Measurements from ENCODE around the gene OR9Q1.
"Not testable (repeated sequence)": the region's sequence is repeated elsewhere in the genome, so short reads cannot be mapped to it uniquely, and the experiment has no call there.

Gene OR9Q1

GRCh38 chr11:58023435-58023931 is at the start of gene OR9Q1:
OR9Q1 (plus strand) TSS chr11:58023881; CDS start chr11:58179445, 155,564 bp downstream.
- DNase-seq, result no peak

DNA sequence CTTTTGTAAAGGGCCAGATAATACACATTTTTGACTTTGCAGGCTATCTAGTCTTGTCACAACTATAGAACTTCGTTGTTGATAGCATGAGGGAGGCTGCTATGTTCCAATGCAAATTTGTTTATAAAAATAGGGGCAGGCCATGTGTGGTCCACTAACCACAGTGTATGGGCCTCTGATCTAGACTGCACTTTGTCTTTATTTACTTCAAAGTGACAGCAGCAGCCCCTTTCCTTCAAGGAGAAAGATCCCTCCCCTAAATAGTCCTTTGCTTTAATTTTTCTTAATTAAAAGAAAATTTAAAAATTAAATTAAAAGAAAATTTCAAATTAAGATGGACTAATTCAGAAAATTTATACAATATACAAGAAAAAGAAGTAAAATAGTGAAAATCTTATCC is 49.5 kb upstream of the OR9Q1 start:
- DNase-seq, result no peak

- DNase-seq, result no peak
These were observed 48.7 kb upstream of the OR9Q1 start for GRCh38 chr11:57974848-57975601.

DNA sequence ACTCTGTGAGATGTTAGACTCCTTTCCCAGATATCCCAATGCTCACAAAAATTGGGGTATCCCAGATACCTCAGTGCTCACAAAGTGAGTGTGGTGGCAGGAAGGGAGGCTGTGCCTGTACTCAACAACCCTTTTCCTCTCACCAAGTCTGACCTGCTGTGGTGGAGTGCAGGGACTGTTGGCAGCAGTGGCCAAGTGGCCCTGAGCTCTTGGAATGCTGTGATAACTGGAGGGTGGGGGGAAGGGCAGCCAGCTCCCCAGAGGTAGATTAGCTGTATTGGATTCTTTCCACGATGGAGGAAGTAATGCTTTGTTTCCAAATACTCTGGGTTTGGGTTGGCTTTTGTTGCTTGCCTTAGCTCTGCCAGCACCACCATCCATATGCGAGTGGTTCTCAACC is 46.0 kb upstream of the OR9Q1 start:
- no peak for DNase-seq

GRCh38 chr11:57978686-57979531 is 44.8 kb upstream of the OR9Q1 start:
- no peak for DNase-seq

DNA sequence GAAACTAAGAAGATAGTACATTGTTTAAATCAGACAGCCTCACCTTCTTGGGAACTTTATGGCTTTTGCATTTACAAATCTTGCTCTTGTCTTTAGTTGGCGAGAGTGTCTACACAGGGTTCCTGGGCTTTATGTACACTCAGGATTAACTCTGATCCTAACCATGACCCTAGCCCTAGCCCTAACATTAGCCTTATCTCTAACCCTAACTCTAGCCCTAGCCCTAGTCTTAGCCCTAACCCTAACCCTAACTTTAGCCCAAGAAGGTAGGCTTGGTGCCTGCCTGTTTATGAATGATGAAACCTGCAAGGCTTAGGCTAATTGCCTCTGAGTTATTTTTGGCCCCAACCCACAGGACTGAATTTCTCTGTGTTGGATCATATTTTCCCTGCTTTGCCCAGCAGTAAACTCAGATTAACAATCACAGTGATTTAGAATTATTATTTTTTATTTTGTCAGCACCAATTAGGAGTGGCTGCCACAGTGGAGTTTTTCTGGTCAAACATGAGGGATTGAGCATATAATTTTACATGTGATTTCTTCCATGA is 44.1 kb upstream of the OR9Q1 start:
- no peak for DNase-seq

- no peak for DNase-seq
These were observed 43.5 kb upstream of the OR9Q1 start for GRCh38 chr11:57980201-57980600.

- DNase-seq, result no peak
These were observed 42.1 kb upstream of the OR9Q1 start for GRCh38 chr11:57981536-57981935.

DNA sequence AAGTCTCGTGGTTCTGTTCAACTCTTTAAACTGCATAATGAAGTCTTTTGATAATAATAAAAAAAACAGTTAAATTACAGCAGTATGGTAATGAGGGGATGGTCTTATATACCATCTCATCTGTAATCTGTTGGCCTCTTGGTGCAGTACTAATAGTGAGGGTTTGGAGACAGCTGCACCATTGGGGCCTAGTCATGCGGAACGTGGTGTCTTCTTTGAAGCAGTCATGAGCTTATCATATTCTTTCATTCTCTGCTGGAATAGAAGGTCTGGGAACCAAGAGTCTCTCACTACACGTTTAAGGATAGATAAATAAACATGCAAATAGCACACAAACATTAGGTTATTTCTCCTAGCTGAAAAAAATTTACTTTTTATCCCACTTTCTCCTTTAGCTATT is 40.9 kb upstream of the OR9Q1 start:
- DNase-seq, result no peak

DNA sequence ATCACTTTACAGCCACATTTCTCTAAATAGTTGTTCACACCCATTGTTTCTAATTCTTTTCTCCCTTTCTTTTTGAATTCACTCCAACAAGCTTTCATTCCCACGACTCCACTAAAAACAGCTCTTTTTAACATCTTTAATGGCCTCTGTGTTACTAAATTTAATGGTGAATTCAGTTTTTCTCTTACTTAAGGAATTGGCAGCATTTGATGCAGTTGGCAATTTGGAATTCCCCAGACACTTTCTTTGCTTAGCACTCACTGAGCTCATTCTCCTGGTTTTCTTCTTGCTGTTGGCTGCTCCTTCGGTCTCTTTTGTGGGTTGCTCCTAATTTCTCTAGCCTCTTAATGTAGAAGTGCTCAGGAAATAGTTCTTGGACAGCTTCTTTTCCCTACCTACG is 40.5 kb upstream of the OR9Q1 start:
- DNase-seq, result no peak

DNA sequence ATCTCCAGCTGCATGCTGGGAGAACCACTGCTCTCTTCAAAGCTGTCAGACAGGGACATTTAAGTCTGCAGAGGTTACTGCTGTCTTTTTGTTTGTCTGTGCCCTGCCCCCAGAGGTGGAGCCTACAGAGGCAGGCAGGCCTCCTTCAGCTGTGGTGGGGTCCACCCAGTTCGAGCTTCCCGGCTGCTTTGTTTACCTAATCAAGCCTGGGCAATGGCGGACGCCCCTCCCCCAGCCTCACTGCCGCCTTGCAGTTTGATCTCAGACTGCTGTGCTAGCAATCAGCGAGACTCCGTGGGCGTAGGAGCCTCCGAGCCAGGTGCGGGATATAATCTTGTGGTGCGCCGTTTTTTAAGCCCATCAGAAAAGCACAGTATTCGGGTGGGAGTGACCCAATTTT is 24.2 kb upstream of the OR9Q1 start:
- not testable (repeated sequence) for DNase-seq

DNA sequence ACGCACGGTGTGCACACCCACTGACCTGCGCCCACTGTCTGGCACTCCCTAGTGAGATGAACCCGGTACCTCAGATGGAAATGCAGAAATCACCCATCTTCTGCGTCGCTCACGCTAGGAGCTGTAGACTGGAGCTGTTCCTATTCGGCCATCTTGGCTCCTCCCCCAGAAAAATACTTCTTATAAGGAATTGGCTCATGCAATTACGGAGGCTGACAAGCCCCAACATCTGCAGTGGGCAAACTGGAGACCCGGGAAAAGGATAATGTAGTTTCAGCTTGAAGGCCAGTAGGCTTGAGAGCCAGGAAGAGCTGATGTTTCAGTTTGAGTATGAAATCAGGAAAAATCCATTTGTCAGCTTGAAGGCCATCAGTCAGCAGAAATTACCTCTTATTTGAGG is 23.7 kb upstream of the OR9Q1 start:
- DNase-seq, result not testable (repeated sequence)

DNA sequence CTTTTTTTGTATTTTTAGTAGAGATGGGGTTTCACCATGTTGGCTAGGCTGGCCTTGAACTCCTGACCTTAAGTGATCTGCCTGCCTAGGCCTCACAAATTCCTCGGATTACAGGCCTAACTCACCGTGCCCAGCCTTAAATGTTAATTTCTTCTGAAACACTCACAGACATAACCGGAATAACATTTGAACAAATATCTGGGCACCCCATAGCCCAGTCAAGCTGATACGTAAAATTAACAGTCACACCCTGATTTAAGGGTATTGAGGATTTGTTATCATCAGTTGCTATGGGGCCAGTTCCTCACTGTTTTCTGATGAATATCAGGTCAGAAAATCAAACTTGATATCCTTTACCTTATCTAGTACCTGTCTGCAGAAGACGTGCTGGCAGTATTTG is 23.0 kb upstream of the OR9Q1 start:
- no peak for DNase-seq

DNA sequence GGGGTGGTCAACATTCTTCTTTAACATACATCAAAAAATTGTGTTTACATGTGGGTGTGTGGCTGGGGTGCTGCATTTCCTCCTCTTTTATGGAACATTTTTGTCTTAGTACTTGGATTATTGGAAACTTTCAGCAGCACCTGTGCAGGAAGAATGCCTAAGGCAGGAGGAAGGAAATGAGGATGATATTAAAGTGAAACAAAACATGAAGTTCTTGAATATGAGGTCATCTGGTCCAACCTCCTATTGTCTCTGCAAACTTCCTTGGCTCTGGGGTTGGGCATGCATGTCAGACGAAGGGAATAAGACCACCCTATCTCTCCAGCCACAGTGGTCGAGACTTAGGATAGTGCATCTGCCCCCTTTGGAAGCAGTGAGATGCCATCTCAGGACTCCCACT is 20.6 kb upstream of the OR9Q1 start:
- no peak for DNase-seq

- no peak for DNase-seq
These were observed 20.1 kb upstream of the OR9Q1 start for GRCh38 chr11:58003591-58003990.

DNA sequence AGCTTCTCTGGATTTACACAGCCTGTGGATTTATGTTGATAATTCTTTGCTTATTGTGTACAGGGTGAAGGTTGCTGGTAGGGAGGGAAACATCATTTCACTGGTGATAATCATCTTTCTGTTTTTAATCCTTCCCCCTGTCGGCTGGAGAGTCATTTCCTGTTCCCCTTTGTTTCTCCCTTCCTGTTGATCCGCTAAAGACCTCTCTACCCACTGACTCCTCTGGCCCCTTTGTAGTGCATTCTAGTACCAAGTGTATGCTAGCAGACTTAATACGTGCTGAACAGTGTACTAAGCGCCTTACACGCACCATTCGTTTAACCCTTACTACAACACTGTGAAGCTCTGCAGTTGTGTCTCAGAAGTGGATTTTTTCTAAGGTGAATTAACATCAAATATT is 19.0 kb upstream of the OR9Q1 start:
- no peak for DNase-seq

DNA sequence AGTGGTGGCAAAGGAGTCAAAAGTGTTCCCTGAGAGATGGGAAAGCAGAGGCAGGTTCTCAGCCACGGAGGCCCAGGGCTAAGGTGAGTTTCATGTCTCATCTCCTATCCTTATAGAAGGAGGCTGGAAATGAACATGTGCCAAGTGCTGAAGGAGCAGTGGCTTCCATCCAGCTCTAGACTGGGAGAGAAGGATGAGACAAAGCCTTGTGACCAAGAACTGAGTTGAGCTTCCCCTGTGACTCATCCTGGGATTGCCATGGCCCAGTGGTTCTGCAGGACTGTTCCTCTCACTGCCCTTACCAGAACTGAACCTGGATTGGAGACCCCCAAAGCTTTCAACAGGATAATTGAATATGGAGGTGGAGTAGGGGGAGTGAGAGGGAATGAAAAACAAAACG is 16.7 kb upstream of the OR9Q1 start:
- DNase-seq, result no peak

- DNase-seq, result no peak
These were observed 11.9 kb upstream of the OR9Q1 start for GRCh38 chr11:58011771-58012170.

DNA sequence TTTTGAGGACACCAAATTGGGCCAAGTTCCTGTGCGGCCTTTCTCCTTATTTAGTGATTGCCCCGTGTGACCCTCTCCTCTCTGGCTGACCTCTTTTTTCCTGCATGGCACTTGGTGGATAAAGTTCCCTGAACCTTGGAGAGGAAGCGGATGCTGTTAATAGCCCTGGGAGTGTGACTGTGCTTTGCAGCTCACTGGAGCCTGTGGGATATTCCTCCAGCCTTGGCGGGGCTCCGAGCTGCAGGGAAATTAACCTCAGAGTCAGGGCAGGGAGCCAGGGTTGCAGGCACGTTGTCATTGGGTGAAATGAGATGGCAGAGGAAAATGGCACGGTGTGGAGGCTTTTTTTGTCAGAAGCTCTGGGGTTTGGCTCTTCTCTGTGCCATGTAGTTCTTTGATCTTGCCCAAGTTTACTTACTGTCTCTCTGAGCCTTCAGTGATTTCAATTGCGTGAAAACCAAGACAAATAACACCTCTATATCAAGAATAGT is 965 bp downstream of the OR9Q1 start:
- no peak for DNase-seq

DNA sequence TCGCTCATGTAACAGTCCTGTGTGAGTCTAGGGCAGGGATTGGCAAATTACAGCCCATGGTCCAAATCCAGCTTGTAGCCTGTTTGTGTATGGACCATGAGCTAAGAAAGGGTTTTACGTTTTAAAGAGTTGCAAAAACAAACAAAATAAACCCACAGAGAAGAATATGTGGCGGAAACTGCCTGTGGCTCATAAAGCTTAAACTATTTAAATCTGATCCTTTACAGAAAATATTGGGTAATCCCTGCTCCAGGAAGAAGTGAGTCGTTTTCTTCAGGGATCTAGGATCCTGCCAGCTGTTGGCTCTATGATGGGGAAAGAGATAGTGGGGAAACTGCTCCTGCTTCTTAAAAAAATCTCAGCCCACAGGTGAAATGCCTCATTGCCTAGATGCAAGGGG is 3.7 kb downstream of the OR9Q1 start:
- no peak for DNase-seq

GRCh38 chr11:58028687-58029411 is 5.2 kb downstream of the OR9Q1 start:
- DNase-seq, result no peak

- no peak for DNase-seq
These were observed 7.0 kb downstream of the OR9Q1 start, which contains the start of gene OR6Q1 for GRCh38 chr11:58030653-58031052. OR6Q1 (plus strand) TSS chr11:58030953; CDS start chr11:58030953, 0 bp downstream.

GRCh38 chr11:58034471-58034870 is 10.8 kb downstream of the OR9Q1 start:
- DNase-seq, result no peak

All from activated CD4-positive, alpha-beta T cell treated with anti-CD3 and anti-CD28 coated beads, Interleukin-2, amount 50 U/mL, for 4 hours (primary cell).